ENCODE data around the gene PLXNA3. TPM values are rescaled to one million over a fixed set of nuclear protein-coding genes. Genes with fewer than 3 reads are reported as not detected.

Gene PLXNA3
- total RNA-seq, 1 donor from 2014 or later: 85.1 TPM

GRCh38 chrX:154426916-154427770 is 30.9 kb upstream of the PLXNA3 start:
- Mint-ChIP-seq H3K27me3 (no peaks in the 10 kb centered on the region), H3K4me3 (no peak overlapping the region), H3K36me3 (peaks cover 6% of the 10 kb centered on the region), H3K9me3 (no peaks in the 10 kb centered on the region), H3K27ac (peak overlapping the region; percentile 68), H3K4me1 (ENCODE audit: unreplicated experiment) (no peaks in the 10 kb centered on the region)
- TF ChIP-seq CTCF (conservative IDR thresholded peaks at IDR 0.05): no peak
- DNase-seq (ENCODE audit: extremely low spot score, unreplicated experiment): no peak

GRCh38 chrX:154428176-154429171 is 29.6 kb upstream of the PLXNA3 start, which contains the start of gene ATP6AP1:
TSS of gene ATP6AP1 (plus strand) at chrX:154428677. CDS start at chrX:154428693, 16 bp downstream.
- Mint-ChIP-seq H3K4me1 (ENCODE audit: unreplicated experiment) (no peaks in the 10 kb centered on the region), H3K27ac (peak within 1 kb of the TSS; percentile 62), H3K27me3 (no peaks in the 10 kb centered on the region), H3K36me3 (peaks cover 6% of the 10 kb centered on the region), H3K9me3 (no peaks in the 10 kb centered on the region), H3K4me3 (peak within 1 kb of the TSS; percentile 86)
- peak; percentile 92 for DNase-seq (ENCODE audit: extremely low spot score, unreplicated experiment)
- no peak for TF ChIP-seq CTCF (conservative IDR thresholded peaks at IDR 0.05)

- Mint-ChIP-seq H3K27me3 (no peaks in the 10 kb centered on the region), H3K27ac (peak overlapping the region; percentile 62), H3K4me3 (peak overlapping the region; percentile 86), H3K4me1 (ENCODE audit: unreplicated experiment) (no peaks in the 10 kb centered on the region), H3K36me3 (peaks cover 6% of the 10 kb centered on the region), H3K9me3 (no peaks in the 10 kb centered on the region)
- TF ChIP-seq CTCF (conservative IDR thresholded peaks at IDR 0.05): no peak
- DNase-seq (ENCODE audit: extremely low spot score, unreplicated experiment): no peak
Observed at GRCh38 chrX:154429711-154430110, 28.4 kb upstream of the PLXNA3 start.

- no peak for TF ChIP-seq CTCF (conservative IDR thresholded peaks at IDR 0.05)
- Mint-ChIP-seq H3K4me1 (ENCODE audit: unreplicated experiment) (no peaks in the 10 kb centered on the region), H3K27me3 (no peaks in the 10 kb centered on the region), H3K27ac (peak overlapping the region; percentile 78), H3K36me3 (peaks cover 6% of the 10 kb centered on the region), H3K9me3 (no peaks in the 10 kb centered on the region), H3K4me3 (peak overlapping the region; percentile 81)
- no peak for DNase-seq (ENCODE audit: extremely low spot score, unreplicated experiment)
Observed at GRCh38 chrX:154430479-154430878, 27.6 kb upstream of the PLXNA3 start.

GRCh38 chrX:154430916-154431315 is 27.2 kb upstream of the PLXNA3 start:
- Mint-ChIP-seq H3K27me3 (no peaks in the 10 kb centered on the region), H3K4me1 (ENCODE audit: unreplicated experiment) (peaks cover 2% of the 10 kb centered on the region), H3K4me3 (peak overlapping the region; percentile 81), H3K9me3 (no peaks in the 10 kb centered on the region), H3K36me3 (peaks cover 6% of the 10 kb centered on the region), H3K27ac (peak overlapping the region; percentile 78)
- TF ChIP-seq CTCF (conservative IDR thresholded peaks at IDR 0.05): no peak
- no peak for DNase-seq (ENCODE audit: extremely low spot score, unreplicated experiment)

All from type B pancreatic cell (in vitro differentiated cells).